GM21381 (cell line): ENCODE measurements around the gene SECTM1.

Experiments used
- ATAC-seq: cut with Tn5 transposase; IDR thresholded peaks from one replicate; pipeline ENCODE4 v1.9.1; 2021; ENCODE audit warnings: mild to moderate bottlenecking, moderate library complexity; ENCODE audit not compliant: unreplicated experiment

SECTM1 gene

DNA sequence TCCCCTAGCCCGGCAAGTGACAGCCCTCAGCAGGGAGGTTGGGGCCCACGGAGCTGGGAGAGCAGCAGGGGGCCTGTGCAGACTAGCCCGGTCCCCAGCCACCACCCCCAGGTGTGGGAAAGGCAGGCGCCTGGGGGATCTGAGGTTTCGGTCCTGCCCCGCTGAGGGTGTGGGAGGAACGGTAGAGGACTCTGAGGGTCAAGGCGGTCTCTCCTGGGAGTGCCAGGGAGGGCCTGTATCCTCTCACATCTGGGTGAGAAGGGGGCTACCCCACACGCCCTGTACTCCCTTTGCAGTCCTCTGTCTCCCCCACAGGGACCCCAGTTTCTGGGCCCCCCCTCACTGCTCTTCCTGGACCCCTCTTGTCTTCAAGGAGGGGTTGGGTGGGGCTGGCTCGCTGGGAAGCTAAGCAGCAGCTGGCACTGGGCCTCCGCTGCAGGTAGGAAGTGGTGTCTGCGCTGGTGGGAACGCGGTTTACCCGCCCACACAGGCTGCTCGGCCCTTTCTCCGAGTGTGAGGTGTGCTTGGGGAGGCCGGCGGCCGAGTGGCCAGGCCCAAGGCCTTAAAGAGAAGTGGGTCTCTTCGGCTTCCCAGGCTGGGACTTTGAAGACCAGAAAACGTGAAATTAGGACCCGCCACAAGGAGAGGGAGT, 31.5 kb downstream of the SECTM1 start:
- ATAC-seq: no peak

DNA sequence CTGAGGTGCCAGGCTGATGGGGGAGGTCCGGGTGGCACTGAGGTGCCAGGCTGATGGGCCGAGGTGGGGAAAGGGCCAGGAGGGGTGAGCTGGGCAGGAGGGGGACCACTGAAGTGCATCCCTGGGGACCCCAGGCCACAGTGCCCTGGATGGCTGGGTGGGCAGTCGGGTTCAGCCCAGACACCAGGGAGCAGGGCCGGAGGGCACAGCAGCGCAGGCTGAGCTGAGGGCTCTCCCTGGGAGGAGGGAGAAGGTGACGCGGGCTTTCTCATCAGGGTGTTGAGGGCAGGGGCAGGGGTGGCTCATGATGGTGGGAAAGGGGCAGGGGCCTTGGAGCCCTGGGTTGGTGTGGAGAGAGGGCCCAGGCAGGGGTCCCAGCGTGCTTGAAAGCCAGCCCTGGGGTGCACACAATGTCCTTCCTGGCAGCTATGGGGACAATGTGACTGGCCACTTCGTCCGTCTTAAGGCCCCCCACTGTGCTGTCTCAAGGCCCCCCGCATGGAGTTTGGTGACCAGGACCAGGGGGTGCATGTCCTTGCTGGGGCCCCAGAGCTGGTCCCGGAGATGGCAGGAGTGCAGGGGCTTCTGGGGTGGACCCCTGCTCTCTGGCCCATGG, 32.2 kb downstream of the SECTM1 start:
- no peak for ATAC-seq

DNA sequence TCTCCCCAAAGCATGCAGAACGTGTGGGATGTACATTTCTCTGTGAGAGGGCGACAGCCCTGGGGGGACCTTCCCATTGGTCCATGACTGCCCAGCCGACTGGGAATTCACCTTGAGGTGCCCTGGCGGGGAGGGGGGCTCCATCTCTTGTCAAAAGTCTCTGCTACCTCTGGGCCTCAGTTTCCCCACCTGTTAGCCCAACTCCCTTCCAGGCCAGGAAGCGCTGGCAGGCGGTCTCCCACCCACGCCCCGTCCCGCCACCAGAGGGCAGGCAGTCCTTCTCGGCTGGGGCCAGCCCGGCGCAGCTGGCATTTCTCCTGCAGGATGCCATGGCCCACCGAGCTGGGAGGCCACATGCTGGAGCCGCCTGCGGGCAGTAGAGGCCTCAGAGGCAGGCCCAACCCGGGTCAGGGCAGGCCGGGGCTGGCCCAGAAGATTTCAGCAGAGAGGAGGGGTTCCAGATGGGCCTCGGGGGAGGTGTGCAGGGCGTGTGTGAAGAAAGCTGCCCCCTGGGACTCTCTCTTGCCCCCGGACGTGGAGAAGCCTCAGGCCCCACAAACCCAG, 32.8 kb downstream of the SECTM1 start:
- no peak for ATAC-seq

DNA sequence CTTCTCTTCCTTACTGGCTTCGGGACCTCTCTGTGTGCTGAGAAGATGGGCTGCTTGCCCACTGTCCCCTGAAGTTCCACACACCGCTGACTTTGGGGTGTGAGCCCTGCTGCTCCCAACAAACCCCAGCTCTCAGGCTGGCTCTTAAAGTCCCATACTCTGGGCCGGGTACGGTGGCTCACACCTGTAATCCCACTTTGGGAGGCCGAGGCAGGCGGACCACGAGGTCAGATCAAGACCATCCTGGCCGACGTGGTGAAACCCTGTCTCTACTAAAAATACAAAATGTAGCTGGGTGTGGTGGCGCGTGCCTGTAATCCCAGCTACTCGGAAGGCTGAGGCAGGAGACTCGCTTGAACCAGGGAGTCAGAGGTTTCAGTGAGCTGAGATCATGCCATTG, 33.3 kb downstream of the SECTM1 start:
- ATAC-seq: no peak

DNA sequence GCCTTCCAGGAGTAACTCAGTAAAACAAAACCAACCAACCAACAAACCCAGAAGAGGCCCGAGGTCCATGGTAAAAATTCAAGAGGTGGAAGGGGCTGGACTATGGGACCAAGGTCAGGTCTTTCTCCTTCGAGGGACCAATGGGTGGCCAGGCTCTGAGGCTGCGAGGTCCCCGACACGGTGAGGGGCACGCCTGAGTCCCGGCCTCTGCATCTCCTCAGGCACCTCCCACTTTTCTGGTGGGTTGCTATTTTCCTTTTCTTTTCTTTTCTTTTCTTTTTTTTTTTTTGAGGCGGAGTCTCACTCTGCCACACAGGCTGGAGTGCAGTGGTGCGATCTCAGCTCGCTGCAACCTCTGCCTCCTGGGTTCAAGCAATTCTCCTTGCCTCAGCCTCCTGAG, 34.1 kb downstream of the SECTM1 start:
- no peak for ATAC-seq

DNA sequence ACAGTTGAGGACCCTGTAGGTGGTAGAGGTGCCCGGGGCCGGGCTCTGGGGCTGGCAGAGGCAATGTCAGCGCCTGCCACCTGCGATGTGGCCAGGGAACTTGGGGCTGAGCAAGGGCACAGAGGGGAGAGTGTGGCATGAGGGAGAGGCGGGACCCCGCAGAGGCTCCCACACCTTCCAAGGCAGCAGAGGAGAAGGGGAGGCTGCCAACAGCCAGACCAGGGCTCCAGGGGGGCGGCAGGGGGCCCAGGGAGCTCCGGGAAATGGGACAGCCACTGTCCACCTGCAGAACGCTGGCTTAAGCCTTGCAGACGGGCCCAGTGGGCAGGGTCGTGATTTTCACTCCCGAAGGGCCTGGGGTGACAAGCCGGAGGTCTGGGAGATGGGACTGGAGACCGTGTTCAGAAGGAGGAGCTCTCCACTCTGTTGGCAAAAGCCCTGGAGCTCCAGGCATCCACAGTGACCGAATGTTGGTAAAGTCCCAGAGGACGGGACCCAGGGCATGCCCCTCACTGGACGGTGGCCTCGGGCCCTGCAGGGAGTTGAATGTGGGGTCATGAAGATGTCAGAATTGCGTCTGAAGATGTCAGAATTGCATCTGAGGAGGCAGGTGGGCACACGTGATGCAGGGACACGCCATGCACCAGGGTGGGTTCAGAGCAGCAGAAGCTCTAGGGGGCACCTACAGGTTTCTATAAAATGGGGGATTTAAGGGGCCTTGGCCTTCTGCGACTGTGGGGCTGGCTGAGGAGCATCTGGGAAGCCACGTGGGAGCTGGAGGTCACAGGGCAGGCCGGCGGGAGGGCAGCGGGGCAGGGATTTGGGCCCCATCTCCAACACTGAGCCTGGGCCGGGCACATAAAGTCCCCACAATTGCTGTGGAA, 34.8 kb downstream of the SECTM1 start:
- ATAC-seq: no peak

DNA sequence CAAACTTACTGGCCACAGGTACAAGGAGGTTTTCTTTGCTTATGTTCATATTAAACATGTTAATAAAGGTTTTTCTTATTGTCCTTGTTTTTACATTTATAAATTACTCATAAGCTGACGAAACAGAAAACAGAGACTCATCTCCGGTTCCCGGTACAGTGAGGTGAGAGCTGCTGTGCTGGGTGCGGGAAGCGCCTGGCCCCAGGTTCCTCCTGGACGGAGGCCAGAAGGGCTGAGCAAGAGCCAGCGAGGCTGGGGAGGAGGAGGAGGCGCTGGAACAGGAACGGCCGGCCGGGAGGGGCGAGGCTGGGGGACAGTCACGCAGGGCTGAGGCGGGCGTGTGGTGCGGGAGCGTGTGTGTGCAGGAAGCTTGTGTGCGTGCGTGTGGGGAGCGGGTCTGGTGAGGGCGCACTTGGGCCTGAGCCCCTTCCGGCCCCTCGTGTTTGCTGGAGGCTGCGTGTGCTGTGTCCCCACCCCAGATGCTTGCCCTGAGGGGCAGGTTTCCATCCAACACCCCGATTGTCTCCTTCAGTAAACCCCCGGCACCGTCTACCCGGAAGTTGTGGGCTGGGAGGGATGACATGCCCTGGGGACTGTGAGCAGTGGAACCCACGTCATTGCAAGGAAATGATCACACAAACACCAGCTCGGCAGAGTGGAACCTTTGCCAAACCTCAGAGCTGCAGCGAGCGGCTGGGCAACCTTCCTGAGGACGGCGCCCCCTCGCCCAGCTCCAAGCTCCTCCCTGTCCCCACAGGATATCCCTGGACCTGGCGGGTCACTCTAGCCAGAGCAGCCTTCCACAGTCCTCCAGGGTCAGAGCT, 35.6 kb downstream of the SECTM1 start:
- peak; percentile 42 for ATAC-seq

DNA sequence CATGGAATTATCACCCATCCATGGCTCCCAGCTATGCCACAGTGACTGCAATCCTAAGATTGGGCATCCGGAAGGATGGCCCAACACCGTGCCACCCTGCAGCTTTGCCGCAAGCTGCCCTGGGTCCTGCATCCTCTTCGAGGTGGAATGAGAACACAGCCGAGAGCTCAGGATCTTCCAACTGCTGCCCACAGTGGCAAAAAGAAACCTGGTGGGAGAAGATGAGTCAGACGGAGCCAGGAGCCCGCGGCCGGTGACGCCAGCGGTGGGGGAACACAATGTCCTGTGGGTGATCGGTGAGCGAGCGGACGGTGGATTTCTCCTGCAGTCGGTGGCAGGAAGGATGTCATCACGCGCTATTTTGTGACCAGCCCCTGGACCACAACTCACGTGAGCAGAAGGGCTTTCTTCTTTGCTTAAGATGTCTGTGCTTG, 36.3 kb downstream of the SECTM1 start:
- no peak for ATAC-seq

DNA sequence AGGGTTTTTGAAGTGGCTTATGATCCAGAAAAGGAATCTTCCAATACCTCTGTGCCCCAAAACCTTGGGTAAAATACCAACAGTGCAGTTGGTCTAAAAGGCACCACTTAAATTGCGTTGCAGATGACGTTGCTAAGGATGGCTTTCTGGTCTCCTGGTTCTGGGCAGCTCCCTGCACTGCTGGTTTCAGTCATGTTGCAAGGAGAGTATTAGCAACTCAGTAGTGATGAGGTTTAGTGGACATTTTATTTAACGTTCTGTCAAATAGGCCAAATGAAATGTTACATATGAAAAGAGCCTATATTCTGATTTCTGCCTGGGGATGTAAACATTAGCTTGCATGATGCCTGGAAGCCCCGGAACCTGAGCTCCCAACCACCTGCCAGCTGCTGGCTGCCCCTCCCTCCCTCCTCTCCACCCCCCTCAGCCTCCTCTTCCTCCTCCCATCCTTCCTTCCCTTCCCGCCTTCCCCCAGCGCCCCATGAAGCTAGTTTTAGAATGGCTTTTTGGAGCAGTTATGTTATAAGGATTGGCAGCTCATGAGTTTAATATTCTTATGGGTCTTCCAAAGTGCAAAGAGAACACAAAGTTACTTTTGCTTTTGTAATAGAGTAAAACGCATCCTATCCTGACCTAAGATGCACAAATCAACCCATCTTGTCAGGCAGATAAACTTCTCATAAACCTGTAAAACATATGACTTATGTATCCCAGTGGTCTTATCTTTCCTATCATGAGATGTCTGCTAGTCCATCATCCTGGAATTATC, 36.9 kb downstream of the SECTM1 start:
- ATAC-seq: no peak

DNA sequence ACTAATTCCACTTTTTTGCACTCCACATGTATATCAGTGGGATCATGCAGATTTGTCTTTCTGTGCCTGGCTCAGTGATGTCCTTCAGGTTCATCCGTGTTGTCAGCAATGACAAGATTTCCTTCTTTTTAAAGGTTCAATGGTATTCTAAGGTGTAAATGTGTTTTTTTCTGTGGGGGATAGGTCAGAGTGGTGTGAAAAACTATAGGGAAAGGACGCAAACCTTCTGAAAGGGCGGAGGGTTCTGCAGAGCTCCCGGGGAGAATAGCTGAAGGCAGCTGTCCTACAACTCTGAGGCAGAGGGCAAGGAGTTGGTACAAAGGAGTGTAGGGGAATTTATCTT, 38.1 kb downstream of the SECTM1 start:
- no peak for ATAC-seq

DNA sequence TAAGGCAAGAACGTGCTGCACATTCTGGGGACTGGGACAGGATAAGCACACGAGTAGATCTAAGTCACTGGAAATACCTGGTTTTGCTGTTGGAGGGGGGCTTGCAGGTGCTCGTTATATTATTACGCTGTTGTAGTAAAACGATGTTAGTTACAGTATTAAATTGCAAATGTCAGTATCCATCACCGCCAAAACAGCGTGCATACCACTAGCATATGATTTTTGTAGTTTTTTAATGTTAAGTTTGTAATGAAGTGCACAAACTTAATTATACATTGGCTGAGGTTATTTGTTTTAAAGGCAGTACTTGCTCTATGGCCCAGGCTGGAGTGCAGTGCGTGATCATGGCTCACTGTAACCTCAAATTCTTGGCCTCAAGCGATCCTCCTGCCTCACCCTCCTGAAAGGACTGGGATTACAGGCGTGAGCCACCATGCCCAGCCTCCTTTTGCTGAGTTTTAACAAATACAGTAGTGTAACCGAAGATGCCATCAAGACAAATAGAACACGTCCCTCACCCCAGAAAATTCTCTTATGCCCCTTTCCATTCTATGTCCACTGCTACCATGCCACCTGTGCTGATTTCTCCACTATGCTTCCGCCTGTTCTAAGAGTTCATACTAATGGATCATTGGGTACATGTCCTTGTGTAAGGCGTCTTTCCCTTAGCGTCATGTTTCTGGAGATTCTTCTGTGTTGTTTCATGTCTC, 39.3 kb downstream of the SECTM1 start:
- ATAC-seq: no peak

DNA sequence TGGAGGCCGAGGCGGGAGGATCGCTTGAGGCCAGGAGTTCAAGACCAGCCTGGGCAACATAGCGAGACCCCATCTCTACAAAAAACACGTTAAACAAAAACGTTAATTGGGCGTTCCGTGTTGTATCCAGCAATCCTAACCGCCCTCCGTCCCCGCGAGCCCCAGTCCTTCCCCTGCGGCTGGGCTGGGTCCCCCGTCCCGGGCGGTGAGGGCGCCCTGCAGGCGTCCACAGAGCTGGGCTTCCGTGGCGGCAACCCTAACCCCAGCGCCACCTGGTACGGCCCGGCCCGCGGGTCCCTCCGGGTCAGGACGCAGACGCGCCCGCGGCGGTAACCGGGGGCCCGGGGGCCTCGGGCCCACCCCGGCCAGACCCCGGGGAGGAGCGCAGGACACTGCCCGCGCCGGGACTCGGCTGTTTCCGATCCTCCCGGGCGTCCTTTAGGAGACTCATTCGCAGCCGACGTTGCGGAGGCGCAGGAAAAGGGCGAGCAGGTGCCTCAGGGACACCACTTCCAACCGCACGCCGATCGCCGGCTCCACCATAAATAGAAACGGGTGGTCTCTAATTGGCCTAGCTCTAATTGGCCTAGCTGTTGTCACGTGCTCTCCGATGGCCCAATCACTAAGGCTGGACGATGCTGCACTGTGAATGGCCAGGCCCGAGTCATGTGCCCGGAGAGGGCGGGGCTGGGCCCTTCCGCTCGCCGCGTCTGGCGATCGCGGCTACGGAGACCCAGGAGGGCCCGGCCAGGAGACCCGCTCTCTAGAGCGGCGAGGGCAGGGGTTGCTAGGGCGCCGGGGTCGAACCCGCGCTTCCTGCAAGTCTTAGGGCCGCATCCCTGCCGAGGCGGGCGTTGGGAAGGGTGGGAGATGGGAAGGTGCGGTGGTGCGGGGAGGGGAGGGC, 41.1 kb downstream of the SECTM1 start:
- peak; percentile 89 for ATAC-seq

DNA sequence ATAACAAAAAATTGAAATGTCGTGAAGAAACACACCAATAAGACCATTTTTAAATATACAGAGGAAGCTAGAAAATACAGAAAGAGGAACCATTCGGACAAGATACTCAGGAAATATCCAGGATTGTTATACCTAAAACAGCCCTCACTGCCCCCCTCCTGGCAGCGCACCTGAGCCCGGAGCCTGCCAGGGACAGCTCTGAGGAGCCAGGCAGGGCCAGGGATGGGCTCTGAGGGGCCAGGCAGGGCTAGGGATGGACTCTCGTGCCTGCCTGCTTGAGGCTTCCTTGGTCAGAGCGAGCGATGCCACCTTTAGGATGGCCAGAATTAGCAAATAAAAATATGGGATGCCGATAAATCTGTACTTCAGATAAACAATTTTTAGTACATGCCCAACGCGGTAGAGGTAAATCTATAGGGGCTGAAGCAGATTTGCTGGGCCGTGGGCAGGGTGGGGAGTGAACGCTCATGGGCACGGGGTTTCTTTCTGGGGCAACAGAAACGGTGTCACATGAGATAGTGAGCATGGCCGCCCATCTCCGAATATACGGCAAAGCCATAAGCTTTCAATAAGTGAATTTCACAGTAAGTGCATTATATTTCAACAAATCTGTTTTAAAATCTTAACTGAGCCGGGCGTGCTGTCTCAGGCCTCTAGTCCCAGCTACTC, 41.9 kb downstream of the SECTM1 start:
- no peak for ATAC-seq

DNA sequence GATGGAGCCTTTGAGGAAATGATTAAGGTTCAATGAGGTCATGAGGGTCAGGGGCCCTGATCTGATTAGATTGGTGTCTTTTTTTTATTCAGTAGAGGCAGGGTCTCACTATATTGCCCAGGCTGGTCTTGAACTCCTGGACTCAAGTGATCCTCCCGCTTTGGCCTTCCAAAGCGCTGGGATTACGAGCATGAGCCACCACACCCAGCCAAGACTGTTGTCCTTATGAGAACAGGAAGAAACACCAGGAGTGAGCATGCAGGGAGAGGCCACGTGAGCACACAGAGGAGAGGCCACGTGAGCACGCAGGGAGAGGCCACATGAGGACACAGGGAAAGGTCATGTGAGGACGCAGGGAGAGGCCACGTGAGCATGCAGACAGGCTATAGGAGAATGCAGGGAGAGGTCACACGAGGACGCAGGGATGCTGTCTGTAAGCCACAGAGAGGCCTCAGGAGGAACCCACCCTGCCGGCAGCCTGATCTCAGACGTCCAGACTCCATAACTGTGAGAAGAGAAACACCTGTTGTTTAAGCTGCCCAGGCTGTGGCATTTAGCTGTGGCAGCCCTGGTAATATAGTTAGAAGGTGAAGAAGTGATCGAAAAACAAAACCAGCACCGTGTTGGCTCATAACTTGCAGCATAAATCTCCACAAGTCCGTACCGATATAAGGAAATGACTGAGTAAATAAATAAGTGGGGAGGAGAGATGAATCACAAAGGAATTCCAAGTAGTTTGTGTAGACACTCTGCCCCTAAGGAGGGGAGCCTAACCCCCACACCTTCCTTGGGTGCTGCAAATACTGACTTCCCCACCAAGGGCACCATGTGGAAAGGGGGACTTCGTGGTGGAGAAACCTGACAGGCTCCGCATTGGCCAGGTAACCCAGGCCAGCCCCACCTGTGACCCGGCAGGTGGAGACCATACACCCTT, 45.4 kb downstream of the SECTM1 start:
- no peak for ATAC-seq

DNA sequence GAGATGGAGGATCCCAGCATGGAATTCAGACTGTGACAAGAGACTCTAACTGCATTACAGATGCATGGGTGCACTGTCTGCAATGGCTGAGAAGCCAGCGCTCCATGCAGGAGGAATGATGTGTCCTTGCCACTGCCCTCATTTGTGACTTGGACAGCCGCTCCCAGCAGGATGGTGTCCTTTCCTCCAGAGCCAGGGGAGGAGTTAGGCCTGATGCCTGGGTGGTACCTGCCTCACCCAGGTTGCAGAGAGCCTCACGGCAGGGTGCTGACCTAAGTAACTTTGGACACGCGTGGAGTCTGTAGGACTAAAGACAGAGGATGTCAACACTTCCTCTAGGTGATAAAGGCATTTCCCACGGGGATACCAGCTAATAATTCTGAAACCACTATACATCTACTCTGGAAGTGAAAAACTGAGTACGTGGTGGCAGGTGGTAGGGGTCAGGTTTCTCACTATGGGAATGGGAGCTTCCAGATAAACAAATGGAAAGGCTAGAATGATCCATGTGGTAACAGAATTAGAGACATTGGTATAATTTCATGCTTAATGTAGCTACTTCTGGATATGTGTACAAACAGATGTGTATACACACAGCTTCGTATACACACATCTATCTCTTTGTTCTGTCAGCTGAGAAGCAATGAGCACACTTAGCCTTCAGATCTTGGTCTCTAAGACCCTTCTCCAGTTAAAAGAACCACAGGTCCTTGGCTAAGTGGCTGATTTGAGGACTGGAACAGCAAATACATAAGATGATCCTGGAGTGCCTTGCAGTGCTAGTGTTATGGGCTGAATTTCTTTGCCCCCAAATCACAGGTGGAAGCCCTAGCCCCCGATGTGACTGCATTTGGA, 46.3 kb downstream of the SECTM1 start:
- ATAC-seq: no peak

DNA sequence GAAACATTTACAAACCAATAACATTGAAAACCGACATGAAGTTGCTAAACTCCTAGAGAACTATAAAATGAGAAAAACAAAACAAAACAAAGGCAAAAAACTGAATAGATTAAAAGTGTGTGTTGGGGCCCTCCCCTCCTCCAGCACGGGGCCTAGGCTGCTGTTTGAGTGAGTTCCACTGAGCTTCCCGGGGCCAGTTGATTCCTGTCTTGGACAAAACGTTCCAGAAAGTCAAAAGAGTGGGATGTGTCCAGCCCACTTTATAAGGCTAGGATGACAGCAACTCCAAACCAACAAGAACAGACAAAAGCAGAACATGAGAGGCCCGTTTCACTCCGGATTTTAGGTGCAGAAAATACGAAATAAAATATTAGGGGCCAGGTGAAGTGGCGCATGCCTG, 48.4 kb downstream of the SECTM1 start:
- ATAC-seq: no peak
